Measurements from ENCODE around the gene BTBD6. TPM values are rescaled to one million over a fixed set of nuclear protein-coding genes. Genes with fewer than 3 reads are reported as not detected.

Gene BTBD6
- total and polyA plus RNA-seq, 10 donors, result 19.1 to 31.4 (median 25.5) TPM

DNA sequence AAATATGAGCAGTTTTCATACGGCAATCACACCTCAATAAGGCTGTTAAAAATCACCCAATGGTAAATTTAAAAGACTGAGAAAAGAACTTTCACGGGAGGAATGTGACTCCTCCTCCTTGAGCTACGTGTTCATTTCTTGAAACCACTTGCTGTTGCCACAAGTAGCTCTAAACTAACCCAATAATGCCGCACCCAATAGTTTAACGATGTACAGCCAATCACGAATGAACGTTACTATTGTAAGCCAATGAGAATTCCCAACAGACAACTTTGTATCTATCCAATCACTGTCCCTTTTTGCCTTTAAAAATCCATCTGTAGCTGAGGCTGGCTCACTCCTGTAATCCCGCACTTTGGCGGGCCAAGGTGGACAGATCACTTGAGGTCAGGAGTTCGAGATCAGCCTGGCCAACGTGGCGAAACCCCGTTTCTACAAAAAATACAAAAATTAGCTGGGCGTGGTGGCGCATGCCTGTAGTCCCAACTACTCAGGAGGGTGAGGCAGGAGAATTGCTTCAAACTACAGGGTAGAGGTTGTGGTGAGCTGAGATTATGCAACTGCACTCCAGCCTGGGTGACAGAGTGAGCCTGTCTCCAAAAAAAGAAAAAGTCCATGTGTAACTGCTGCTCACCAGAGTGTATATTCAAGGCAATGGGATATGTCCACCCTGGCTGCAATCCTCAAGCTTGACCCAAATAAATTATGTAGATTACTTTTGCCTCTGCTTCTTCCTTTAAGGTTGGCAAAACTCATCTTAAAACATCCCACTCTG lies 24.4 kb upstream of the BTBD6 start:
- intact Hi-C loops (cut with DNase I; ENCODE audit: low total_unique reads), result no loop called here
- Histone ChIP-seq H3K4me1 (peaks cover 0 to 19% (median 6%) of the 10 kb centered on the region in 6 donors), H3K27me3 (replicated peaks in 1 of 7) (no peaks in the 10 kb centered on the region), H3K4me3 (no peak overlapping the region), H3K27ac (no peak overlapping the region), H3K9me3 (no peaks in the 10 kb centered on the region), H3K36me3 (peaks cover 4 to 100% (median 60%) of the 10 kb centered on the region in 6 donors)
- no peak for DNase-seq
- no peak for TF ChIP-seq POLR2AphosphoS5 (IDR thresholded peaks at IDR 0.05)
- TF ChIP-seq, protein P1, sequence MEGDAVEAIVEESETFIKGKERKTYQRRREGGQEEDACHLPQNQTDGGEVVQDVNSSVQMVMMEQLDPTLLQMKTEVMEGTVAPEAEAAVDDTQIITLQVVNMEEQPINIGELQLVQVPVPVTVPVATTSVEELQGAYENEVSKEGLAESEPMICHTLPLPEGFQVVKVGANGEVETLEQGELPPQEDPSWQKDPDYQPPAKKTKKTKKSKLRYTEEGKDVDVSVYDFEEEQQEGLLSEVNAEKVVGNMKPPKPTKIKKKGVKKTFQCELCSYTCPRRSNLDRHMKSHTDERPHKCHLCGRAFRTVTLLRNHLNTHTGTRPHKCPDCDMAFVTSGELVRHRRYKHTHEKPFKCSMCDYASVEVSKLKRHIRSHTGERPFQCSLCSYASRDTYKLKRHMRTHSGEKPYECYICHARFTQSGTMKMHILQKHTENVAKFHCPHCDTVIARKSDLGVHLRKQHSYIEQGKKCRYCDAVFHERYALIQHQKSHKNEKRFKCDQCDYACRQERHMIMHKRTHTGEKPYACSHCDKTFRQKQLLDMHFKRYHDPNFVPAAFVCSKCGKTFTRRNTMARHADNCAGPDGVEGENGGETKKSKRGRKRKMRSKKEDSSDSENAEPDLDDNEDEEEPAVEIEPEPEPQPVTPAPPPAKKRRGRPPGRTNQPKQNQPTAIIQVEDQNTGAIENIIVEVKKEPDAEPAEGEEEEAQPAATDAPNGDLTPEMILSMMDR (IDR thresholded peaks at IDR 0.05 in 8 of 11, conservative IDR thresholded peaks at IDR 0.05 in 3 of 11), result no peak
- 87 to 95% (median 90%) methylated on average over 15 of the region's 15 CpGs for WGBS, 5 donors

DNA sequence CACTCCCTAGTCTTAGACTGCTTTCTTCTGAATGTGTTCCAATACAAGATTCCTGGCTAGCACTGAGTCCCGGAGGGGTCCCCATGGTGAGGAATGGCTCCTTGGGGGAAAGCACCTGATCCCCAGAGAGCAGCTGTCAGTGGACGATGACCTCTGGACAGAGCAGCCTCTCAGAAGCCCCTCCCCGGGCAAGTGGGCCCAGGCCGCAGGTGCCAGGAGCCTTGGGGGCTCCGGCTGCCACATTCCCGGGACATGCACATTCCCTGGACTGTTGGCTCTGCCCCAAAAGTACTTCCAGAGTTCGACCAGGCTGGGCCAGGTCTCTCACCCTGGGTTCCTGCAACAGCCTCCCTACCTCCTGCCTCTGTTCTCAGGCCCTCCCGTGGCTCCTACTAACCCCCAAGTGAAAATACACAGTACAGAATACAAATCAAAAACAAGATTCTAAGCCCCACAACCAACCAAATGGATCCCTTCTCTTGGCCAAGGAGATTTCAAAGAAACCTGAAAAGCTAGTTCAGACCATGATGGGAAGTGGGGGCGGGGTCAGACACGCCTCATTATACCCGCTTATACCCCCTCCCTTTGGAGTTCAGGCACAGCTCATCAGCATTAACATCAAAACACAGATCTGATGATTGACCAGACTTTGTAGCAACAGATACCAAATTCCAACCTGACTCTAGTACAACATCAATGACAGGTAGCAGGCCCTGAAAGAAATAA lies 23.3 kb upstream of the BTBD6 start:
- 87 to 93% (median 91%) methylated on average over 11 of the region's 11 CpGs for WGBS, 5 donors
- no peak for TF ChIP-seq POLR2A (IDR thresholded peaks at IDR 0.05)
- Histone ChIP-seq H3K27ac (no peak overlapping the region), H3K27me3 (replicated peaks in 1 of 7) (no peaks in the 10 kb centered on the region), H3K36me3 (peaks cover 4 to 89% (median 50%) of the 10 kb centered on the region in 6 donors), H3K4me3 (no peak overlapping the region), H3K4me1 (peaks cover 0 to 14% (median 1%) of the 10 kb centered on the region in 6 donors), H3K9me3 (no peaks in the 10 kb centered on the region)
- intact Hi-C loops (cut with DNase I; ENCODE audit: low total_unique reads), result no loop called here
- DNase-seq, result no peak

DNA sequence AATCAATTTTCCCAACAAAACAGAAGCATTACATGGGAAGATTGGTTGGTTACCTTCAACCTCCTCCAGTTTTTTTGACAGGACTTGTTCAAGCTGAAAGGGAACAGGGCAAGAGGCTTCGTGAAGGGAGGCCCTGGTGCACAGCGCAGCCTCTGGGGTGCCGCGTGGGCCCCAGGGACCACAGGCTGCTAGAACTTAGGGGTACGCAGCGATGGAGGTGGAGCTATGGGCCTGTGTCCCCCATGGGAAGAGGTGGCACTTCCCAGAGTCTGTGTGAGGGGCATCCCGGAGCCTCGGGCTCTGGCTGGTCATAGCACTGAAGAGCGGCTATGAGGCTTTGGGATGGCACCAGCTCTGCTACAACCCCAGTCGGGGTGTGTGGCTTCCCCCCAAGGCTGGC lies 22.1 kb upstream of the BTBD6 start:
- 80 to 100% (median 97%) methylated on average over 4 to 10 of the region's 10 CpGs for WGBS, 5 donors

DNA sequence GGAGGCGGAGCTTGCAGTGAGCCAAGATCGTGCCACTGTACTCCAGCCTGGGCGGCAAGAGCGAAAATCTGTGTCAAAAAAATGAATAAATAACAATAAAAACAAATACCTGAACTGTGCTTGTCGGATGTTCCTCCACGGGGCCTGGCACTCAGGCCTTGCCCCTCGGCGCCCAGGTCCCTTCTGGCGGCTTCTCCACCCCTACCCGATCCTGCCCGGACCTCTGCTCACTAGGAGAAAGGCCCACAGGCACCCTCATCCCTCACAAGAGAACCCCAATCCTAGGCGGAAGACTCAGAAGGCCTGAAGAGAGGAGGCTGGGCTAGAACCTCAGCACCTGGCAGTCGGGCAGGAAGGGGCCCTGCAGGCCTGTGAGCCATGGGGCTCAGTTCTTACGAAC lies 21.0 kb upstream of the BTBD6 start:
- no peaks in the 10 kb centered on the region for H3K27me3 ChIP-seq (replicated peaks in 1 of 7)
- DNase-seq, result no peak
- 94 to 97% (median 95%) methylated on average over 14 of the region's 14 CpGs for WGBS, 5 donors
- H3K4me3 ChIP-seq, result no peak overlapping the region
- peaks cover 0 to 66% (median 35%) of the 10 kb centered on the region in 6 donors for H3K36me3 ChIP-seq
- peaks cover 0 to 3% (median 0%) of the 10 kb centered on the region in 8 donors for H3K9me3 ChIP-seq
- no peak for TF ChIP-seq POLR2AphosphoS5 (IDR thresholded peaks at IDR 0.05)
- TF ChIP-seq, protein P1 (IDR thresholded peaks at IDR 0.05 in 8 of 11, conservative IDR thresholded peaks at IDR 0.05 in 3 of 11), result no peak
- no peak for TF ChIP-seq POLR2A (IDR thresholded peaks at IDR 0.05)
- no peak overlapping the region for H3K27ac ChIP-seq
- intact Hi-C loops (cut with DNase I; ENCODE audit: low total_unique reads), result no loop called here
- H3K4me1 ChIP-seq, result peaks cover 0 to 11% (median 0%) of the 10 kb centered on the region in 6 donors

More for the DNA sequence above, 22.1 kb upstream of the BTBD6 start:
- H3K4me3 ChIP-seq, result no peak overlapping the region
- H3K36me3 ChIP-seq, result peaks cover 2 to 77% (median 42%) of the 10 kb centered on the region in 6 donors
- H3K27ac ChIP-seq, result no peak overlapping the region
- H3K9me3 ChIP-seq, result no peaks in the 10 kb centered on the region
- intact Hi-C loops (cut with DNase I; ENCODE audit: low total_unique reads), result no loop called here
- H3K27me3 ChIP-seq (replicated peaks in 1 of 7), result no peaks in the 10 kb centered on the region
- DNase-seq, result no peak
- TF ChIP-seq POLR2AphosphoS5 (IDR thresholded peaks at IDR 0.05), result no peak
- H3K4me1 ChIP-seq, result peaks cover 0 to 11% (median 0%) of the 10 kb centered on the region in 6 donors

DNA sequence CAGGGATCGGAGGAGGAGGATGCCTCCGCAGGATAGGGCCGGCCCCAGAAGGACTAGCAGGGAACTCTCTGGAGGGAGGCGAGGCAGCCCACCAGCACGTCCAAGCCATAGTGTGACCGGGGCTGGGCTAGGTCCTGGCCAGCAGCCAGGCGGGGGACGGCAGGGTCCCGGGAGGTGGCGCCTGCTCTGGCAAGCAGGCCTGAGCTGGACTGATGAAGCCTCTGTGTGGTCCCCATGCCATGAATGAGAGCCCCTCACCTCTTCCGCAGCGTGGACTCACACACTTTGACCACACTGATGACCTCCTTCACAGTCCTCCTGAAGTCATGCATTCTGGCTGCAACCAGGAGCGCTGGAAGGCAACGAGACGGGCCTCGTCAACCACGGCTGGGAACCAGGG lies 19.8 kb upstream of the BTBD6 start:
- DNase-seq, result no peak
- 72 to 89% (median 78%) methylated on average over 17 of the region's 17 CpGs for WGBS, 5 donors

More for the DNA sequence above, 19.8 kb upstream of the BTBD6 start:
- intact Hi-C loops (cut with DNase I; ENCODE audit: low total_unique reads), result no loop called here
- no peak overlapping the region for H3K4me3 ChIP-seq
- no peaks in the 10 kb centered on the region for H3K27me3 ChIP-seq (replicated peaks in 1 of 7)
- TF ChIP-seq POLR2A (IDR thresholded peaks at IDR 0.05) (no peak), POLR2AphosphoS5 (IDR thresholded peaks at IDR 0.05) (no peak)
- TF ChIP-seq, protein P1 (IDR thresholded peaks at IDR 0.05 in 8 of 11, conservative IDR thresholded peaks at IDR 0.05 in 3 of 11), result no peak
- H3K9me3 ChIP-seq, result peaks cover 0 to 3% (median 0%) of the 10 kb centered on the region in 8 donors
- peaks cover 0 to 54% (median 29%) of the 10 kb centered on the region in 6 donors for H3K36me3 ChIP-seq
- peaks cover 0 to 11% (median 0%) of the 10 kb centered on the region in 6 donors for H3K4me1 ChIP-seq
- H3K27ac ChIP-seq, result peak overlapping the region in 2 of 8 donors; percentile 28 to 40
